Measurements from ENCODE around the gene RAI1. TPM values are rescaled to one million over a fixed set of nuclear protein-coding genes. Genes with fewer than 3 reads are reported as not detected.

The RAI1 gene
- total and polyA plus RNA-seq, 2 of the 8 experiments (the other 6 are each of a cell fraction or from before 2014, with no cell fraction given): 0.39 to 1.2 TPM

DNA sequence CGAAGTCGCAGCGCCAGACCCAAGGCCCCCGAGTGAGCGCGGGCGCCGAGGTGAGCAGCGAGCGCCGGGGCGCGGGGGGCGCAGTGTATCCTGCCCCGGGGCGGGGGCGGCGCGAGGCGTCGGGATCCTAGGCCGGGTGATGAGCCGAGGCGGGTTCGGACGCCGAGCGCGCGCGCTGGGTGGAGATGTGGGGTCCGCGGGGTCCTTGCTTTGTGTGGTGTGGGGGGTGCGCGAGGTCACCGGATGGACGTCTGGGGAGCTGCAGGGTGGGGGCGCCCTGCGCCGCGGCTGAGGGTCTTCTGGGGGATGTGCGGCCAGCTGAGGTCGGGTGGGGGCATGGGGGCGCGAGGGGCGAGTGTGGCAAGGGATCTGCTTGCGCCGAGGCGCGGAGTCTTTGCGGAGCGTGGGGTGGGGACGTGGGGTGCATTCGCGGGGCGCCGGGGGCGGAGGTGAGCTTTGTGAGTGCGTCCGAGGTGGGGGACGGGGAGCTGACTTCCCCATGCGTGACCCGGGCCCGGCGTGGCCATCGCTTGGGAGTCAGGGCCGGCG lies 560 bp downstream of the RAI1 start:
- no peak overlapping the region for H3K14ac ChIP-seq (ENCODE audit: insufficient read length)
- CTCF ChIA-PET (ENCODE audit: partially characterized antibody): interaction anchor here (0.5 to 2.0 kb wide), 14 partner anchors 9 to 169 kb away, joined by 3 to 7 read pairs (median 3); no protein-coding TSS in a partner anchor
- H3K23me2 ChIP-seq (ENCODE audit: low read depth, low read length): peaks cover 5% of the 10 kb centered on the region; the same call in 1 of the 2 replicates
- no peak overlapping the region for H2BK15ac ChIP-seq (ENCODE audit: low read length)
- H3K27me3 ChIP-seq (replicated peaks in 1 of 4; ENCODE audit: control insufficient read depth in 3 of 4, extremely low read depth in 1 of 4, insufficient read depth in 3 of 4, low read length in 3 of 4): peaks cover 73 to 98% (median 96%) of the 10 kb centered on the region in 4 experiments
- H4K5ac ChIP-seq (ENCODE audit: insufficient read length, low read depth, low read length): no peak overlapping the region
- H3K4me2 ChIP-seq (ENCODE audit: insufficient read depth in 1 of 2, low read depth in 2 of 2, low read length in 2 of 2): peak overlapping the region; percentile 77 to 85
- H3K9ac ChIP-seq (replicated peaks in 1 of 4; ENCODE audit: extremely low read depth in 1 of 4, low read depth in 3 of 4, low read length in 3 of 4): no peak overlapping the region
- H3K9me3 ChIP-seq (ENCODE audit: insufficient read depth in 2 of 2, low read depth in 1 of 2, low read length in 1 of 2): no peaks in the 10 kb centered on the region
- 0% methylated on average over 3 of the region's 68 CpGs; no CpG with 5 or more reads in 1 of the 2 experiments for WGBS, 2 experiments (ENCODE audit: extremely low coverage in 1 of 2, insufficient coverage in 1 of 2, insufficient read length in 1 of 2, insufficient replicate concordance in 2 of 2, low coverage in 1 of 2, low lambda C conversion rate in 2 of 2, missing lambda C conversion rate in 1 of 2)
- peaks cover 4 to 35% (median 27%) of the 10 kb centered on the region in 4 experiments for H3K4me1 ChIP-seq (replicated peaks in 1 of 4; ENCODE audit: control insufficient read depth in 3 of 4, insufficient read depth in 4 of 4, low read length in 3 of 4)
- peak overlapping the region in 3 of 4 experiments; percentile 5 to 71 (median 40); a peak in 3 of 8 replicates for H3K4me3 ChIP-seq (ENCODE audit: extremely low read depth in 1 of 4, insufficient read depth in 2 of 4, low read depth in 3 of 4, low read length in 4 of 4)
- no peak overlapping the region for H2AFZ ChIP-seq (ENCODE audit: low read length)
- FAIRE-seq (no peak), DNase-seq (ENCODE audit: low read depth in 1 of 2, low spot score in 2 of 2) (no peak)
- no peak overlapping the region for H2BK20ac ChIP-seq (ENCODE audit: low read length)
- no peak overlapping the region for H4K8ac ChIP-seq (ENCODE audit: extremely low read depth, insufficient read depth, low read length)
- H4K20me1 ChIP-seq (replicated peaks in 1 of 2; ENCODE audit: control insufficient read depth in 1 of 2, insufficient read depth in 2 of 2, low read length in 2 of 2): peaks cover 3 to 6% of the 10 kb centered on the region in 2 experiments
- POLR2A ChIA-PET (ENCODE audit: partially characterized antibody): interaction anchor here (0.7 to 4.1 kb wide), 8 partner anchors 11 to 186 kb away, joined by 3 to 21 read pairs (median 4); no protein-coding TSS in a partner anchor
- H3K36me3 ChIP-seq (ENCODE audit: control insufficient read depth in 2 of 4, insufficient read depth in 4 of 4, low read length in 3 of 4): peaks cover 0 to 7% (median 0%) of the 10 kb centered on the region in 4 experiments; a peak in 1 of 8 replicates
- H3K79me2 ChIP-seq (ENCODE audit: control insufficient read depth in 1 of 2, insufficient read depth in 2 of 2, low read length in 2 of 2): no peaks in the 10 kb centered on the region
- no peak overlapping the region for H2AK5ac ChIP-seq (ENCODE audit: low read depth, low read length)
- no peak overlapping the region for H2BK5ac ChIP-seq (ENCODE audit: low read depth, low read length)
- H3K18ac ChIP-seq (ENCODE audit: extremely low read depth, low read length): 0 out of 2 replicates have a peak overlapping the region, but pooled peaks have one; percentile 15
- no peak overlapping the region for H4K91ac ChIP-seq (replicated peaks; ENCODE audit: insufficient read length, low read length)
- no peak overlapping the region; the same call in 1 of the 2 replicates for H2BK12ac ChIP-seq (ENCODE audit: low read depth, low read length)
- no peak overlapping the region for H3K4ac ChIP-seq (replicated peaks; ENCODE audit: insufficient read length, low read depth, low read length)
- no peak overlapping the region for H3K27ac ChIP-seq (ENCODE audit: low read depth, low read length)
- H2BK120ac ChIP-seq (replicated peaks; ENCODE audit: low read depth, low read length): no peak overlapping the region
- no peak overlapping the region for H3K23ac ChIP-seq (ENCODE audit: insufficient read length)
- no peak overlapping the region for H3K56ac ChIP-seq (replicated peaks; ENCODE audit: insufficient read length, low read depth, low read length)
- no peaks in the 10 kb centered on the region for H3K79me1 ChIP-seq (ENCODE audit: low read depth, low read length)
- TF ChIP-seq HDAC6 (IDR thresholded peaks at IDR 0.05; ENCODE audit: low read depth, low read length) (no peak), YY1 (IDR thresholded peaks at IDR 0.05; ENCODE audit: low read depth, low read length) (no peak), ZNF274 (IDR thresholded peaks at IDR 0.05; ENCODE audit: borderline replicate concordance, extremely low read depth, low read length) (no peak), SRF (IDR thresholded peaks at IDR 0.05; ENCODE audit: low read depth, low read length) (no peak), PHF8 (conservative IDR thresholded peaks at IDR 0.05; ENCODE audit: low read depth, low read length) (no peak), GABPA (IDR thresholded peaks at IDR 0.05; ENCODE audit: borderline replicate concordance, insufficient read depth, low read length) (no peak), SIRT6 (IDR thresholded peaks at IDR 0.05; ENCODE audit: low read length) (no peak), POLR2AphosphoS5 (IDR thresholded peaks at IDR 0.05; ENCODE audit: low read depth, low read length) (no peak), SP2 (IDR thresholded peaks at IDR 0.05; ENCODE audit: low read length) (no peak), SIN3A (conservative IDR thresholded peaks at IDR 0.05 in 1 of 2, IDR thresholded peaks at IDR 0.05 in 1 of 2; ENCODE audit: low read depth in 1 of 2, low read length in 2 of 2) (no peak), CTBP2 (IDR thresholded peaks at IDR 0.05; ENCODE audit: borderline replicate concordance, insufficient read depth, insufficient read length, low read length) (no peak), SIX5 (IDR thresholded peaks at IDR 0.05; ENCODE audit: low read depth, low read length) (no peak), SAP30 (IDR thresholded peaks at IDR 0.05; ENCODE audit: insufficient read depth, insufficient replicate concordance, low read length) (no peak)

Measured in H1 (cell line).